Neuron (in vitro differentiated cells): Measurements from ENCODE around the gene YBX3.
"Not testable (repeated sequence)": the region's sequence is repeated elsewhere in the genome, so short reads cannot be mapped to it uniquely, and the experiment has no call there.

Experiments used
- H2AFZ ChIP-seq: one replicate; pipeline ENCODE4 v1.6.1; 2013; ENCODE audit warnings: low read depth, mild to moderate bottlenecking, inconsistent platforms, low read length, moderate library complexity
- H3K27me3 ChIP-seq: one replicate; pipeline ENCODE4 v1.6.1; 2013; ENCODE audit warnings: low read length; ENCODE audit not compliant: insufficient read depth
- H3K36me3 ChIP-seq: one replicate; pipeline ENCODE4 v1.6.1; 2013; ENCODE audit warnings: low read length; ENCODE audit not compliant: insufficient read depth
- H3K4me1 ChIP-seq: one replicate; pipeline ENCODE4 v1.6.1; 2013; ENCODE audit warnings: low read length; ENCODE audit not compliant: insufficient read depth
- H3K4me3 ChIP-seq: 2 replicates; pipeline ENCODE4 v1.5.1; 2013; ENCODE audit warnings: mild to moderate bottlenecking, low read length, moderate library complexity
- H3K9me3 ChIP-seq: one replicate; pipeline ENCODE4 v1.6.1; 2013; ENCODE audit warnings: low read length

YBX3 gene

DNA sequence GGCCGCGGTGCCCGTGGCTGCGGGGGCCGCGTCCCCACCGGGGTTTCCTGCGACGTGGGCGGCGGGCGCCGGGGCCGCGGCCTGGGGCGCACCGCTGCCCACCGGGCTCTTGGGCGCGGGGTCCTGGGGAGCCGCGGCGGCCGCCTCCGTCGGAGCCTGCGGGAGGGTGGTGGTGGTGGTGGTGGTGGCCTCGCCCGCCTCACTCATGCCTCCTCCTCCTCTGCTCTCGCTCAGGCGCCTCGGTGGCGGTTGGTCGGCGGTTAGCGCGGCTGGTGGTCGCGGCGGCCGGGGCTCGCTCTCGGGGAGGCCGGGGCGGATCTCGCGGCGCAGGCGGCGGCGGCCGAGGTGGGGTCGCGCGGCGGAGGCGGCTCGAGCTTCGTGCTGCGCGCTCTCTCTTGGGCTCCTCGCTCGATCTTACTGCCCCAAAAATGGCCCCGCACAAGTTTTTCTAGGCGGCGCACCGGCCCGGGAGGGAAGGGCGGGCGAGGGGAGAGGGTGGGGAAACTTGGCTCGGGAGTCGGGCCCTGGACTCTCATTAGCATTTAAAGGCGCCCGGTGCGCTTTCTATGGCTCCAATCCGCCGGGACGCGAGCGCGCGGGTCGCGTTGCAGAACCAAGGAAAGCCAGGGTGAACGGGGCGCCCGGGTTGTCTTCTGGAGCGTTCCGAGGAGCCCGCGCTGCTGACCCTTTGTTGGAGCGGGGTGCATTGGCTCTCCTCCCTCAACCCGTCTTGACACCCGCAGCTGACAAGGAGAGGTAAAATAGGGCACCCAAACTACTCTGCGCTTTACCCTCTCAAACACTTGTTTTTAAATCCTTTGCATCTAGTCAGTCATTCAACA is at the start of gene YBX3:
YBX3 (minus strand) TSS at position 419 of the 842 bp plus-strand sequence; CDS start at position 207, 212 bp downstream.
- Histone ChIP-seq H3K9me3 (no peaks in the 10 kb centered on the region), H2AFZ (peak within 1 kb of the TSS; percentile 81), H3K27me3 (peaks cover 23% of the 10 kb centered on the region), H3K36me3 (no peaks in the 10 kb centered on the region), H3K4me3 (peak within 1 kb of the TSS; percentile 60), H3K4me1 (peaks cover 21% of the 10 kb centered on the region)

DNA sequence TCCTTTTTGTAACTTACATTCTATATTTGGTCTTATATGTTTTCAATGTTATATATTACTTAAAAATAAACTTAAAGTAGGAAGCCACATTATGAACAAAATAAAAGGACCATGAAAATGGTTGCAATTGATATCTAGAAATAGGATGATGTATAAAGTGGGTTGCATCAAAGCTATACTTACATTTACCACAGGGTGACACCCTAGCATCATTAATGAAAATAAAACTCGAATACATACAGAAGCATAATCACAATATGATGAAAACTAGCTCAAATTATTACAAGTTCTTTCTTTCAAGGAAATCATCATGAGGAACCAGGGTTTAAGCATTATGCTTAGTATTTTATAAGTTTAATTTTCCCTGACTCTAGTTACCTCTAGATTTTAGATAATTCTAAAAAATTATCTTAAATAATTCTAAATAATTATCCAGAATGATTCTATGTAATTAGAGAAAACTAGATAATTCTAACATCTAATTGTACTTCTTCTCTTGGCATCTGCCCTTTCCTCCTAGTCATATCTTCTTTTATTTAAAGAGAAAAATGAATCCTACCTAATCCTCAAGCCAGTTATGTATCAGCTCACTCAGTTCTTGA is 48.1 kb upstream of the YBX3 start:
- H3K9me3 ChIP-seq = no peaks in the 10 kb centered on the region
- H3K27me3 ChIP-seq = no peaks in the 10 kb centered on the region
- H3K36me3 ChIP-seq = no peaks in the 10 kb centered on the region

DNA sequence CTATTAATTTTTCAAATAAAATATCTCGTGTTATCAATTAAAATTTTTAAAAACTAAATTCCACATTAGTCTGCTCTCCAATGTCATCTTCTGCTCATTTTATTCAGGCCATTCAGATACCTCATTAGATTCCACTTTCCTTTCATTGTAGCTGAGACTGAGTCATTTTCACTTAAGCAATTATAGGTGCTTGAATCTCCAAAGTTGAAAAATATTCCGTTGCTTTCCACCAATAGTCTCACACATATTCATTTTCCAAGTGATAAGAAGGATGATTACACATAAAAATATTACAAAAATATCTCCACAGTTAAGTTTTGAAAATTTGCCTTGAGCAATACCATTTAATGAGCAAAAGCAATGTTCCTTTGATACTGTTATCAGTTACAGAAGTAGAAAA is 36.5 kb upstream of the YBX3 start:
- H2AFZ ChIP-seq = no peak overlapping the region
- no peaks in the 10 kb centered on the region for H3K27me3 ChIP-seq
- H3K4me3 ChIP-seq = no peak overlapping the region

More for the DNA sequence above, 48.1 kb upstream of the YBX3 start:
- Histone ChIP-seq H2AFZ (no peak overlapping the region), H3K4me3 (no peak overlapping the region), H3K4me1 (no peaks in the 10 kb centered on the region)

DNA sequence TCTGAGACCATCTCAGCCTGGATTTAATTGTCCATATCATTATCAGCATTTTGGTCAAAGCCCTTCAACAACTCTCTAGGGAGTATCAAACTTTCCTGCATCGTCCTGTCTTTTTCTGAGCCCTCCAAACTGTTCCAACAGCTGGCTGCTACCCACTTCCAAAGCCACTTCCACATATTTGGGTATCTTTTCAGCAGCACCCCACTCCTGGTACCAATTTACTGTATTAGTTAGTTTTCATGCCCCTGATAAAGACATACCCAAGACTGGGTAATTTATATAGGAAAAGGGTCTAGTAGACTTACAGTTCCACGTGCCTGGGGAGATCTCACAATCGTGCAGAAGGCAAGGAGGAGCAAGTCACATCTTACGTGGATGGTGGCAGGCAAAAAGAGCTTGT is 33.1 kb upstream of the YBX3 start:
- no peaks in the 10 kb centered on the region for H3K27me3 ChIP-seq
- no peak overlapping the region for H2AFZ ChIP-seq
- H3K36me3 ChIP-seq = no peaks in the 10 kb centered on the region
- no peaks in the 10 kb centered on the region for H3K9me3 ChIP-seq
- H3K4me3 ChIP-seq = no peak overlapping the region
- H3K4me1 ChIP-seq = no peaks in the 10 kb centered on the region

More for the DNA sequence above, 36.5 kb upstream of the YBX3 start:
- Histone ChIP-seq H3K9me3 (no peaks in the 10 kb centered on the region), H3K36me3 (no peaks in the 10 kb centered on the region), H3K4me1 (no peaks in the 10 kb centered on the region)

DNA sequence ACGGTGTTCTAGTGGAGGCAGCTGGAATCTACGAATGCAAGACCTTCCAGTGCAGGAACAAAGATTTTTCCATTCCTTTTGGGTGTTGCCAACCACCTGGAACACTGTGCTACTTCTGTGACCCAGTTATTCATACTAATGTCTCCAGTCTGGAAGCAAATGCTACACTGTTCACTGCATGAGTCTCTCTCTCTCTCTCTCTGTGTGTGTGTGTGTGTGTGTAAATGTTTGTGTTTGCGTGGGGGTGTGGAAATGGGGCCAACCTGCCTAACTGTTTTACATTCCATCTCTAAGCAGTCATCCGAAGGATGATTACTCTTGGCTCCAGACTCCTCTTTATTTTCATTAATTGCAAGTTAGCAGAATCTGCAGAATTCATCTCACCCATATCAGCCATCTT is 29.9 kb upstream of the YBX3 start:
- no peaks in the 10 kb centered on the region for H3K9me3 ChIP-seq
- H3K36me3 ChIP-seq = no peaks in the 10 kb centered on the region
- peaks cover 4% of the 10 kb centered on the region for H3K27me3 ChIP-seq
- no peak overlapping the region for H2AFZ ChIP-seq
- H3K4me1 ChIP-seq = peaks cover 4% of the 10 kb centered on the region
- H3K4me3 ChIP-seq = no peak overlapping the region

DNA sequence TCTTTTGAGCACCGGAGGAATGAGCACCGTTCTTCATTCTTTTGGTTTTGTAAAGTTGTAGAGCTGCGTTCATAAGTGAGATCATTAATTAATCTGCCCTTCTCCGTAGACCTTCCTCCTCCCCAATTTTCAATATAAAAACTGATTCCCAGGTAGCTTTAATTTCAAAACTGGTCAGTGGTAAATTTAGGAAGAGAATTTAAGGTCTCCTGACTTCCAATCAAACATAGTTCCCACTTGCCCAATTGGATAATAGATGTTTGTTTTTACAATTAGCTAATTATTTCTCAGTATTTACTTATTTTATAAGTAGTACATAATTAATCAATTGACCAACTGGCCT is 27.2 kb upstream of the YBX3 start:
- Histone ChIP-seq H3K4me3 (no peak overlapping the region), H3K27me3 (peaks cover 4% of the 10 kb centered on the region), H3K9me3 (no peaks in the 10 kb centered on the region), H3K4me1 (peaks cover 4% of the 10 kb centered on the region), H2AFZ (no peak overlapping the region), H3K36me3 (no peaks in the 10 kb centered on the region)

DNA sequence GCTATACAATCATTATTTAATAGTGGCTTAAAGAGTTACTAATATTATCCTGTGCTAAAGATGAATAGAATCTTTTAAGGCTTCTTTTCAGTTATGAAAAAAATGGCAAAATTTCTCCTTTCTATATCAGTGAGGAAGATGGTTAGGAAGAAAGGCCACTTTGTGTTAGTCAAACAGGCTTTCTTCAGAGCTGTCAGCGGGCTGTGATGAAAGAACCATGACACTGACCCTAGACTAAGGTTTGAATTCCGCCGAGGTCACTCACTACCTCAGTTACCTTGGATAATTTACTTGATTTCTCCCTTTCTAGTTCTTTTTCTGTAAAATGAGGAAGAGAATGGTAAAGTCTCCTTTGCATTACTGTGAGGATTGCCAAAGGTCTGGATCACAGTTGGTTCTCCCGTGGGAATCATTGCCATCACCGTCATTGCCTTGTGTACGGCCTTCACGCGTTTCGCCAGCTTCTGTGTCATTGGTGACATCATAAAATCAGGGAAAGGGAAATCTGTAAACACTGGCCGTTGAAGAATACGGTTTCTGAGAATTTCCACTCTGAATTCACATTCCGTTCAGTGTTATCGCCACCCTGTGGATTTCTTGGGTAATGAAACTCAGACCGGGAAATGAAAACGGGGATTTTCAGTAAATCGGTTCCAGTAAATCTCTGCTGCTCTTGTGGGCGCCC is 26.7 kb upstream of the YBX3 start:
- peak overlapping the region; percentile 44 for H3K4me3 ChIP-seq
- peaks cover 4% of the 10 kb centered on the region for H3K27me3 ChIP-seq
- H2AFZ ChIP-seq = peak overlapping the region; percentile 66
- H3K9me3 ChIP-seq = no peaks in the 10 kb centered on the region
- peaks cover 4% of the 10 kb centered on the region for H3K4me1 ChIP-seq
- H3K36me3 ChIP-seq = no peaks in the 10 kb centered on the region

DNA sequence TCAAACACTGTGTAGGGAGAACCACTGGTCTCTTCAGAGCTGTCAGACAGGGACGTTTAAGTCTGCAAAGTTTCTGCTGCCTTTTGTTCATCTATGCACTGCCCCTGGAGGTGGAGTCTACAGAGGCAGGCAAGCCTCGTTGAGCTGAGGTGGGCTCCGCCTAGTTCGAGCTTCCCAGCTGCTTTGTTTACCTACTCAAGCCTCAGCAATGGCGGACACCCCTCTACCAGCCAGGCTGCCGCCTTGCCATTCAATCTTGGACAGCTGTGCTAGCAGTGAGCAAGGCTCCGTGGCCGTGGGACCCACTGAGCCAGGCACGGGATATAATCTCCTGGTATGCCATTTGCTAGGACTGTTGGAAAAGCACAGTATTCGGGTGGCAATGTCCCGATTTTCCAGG is 24.6 kb upstream of the YBX3 start:
- Histone ChIP-seq H3K4me1 (peaks cover 4% of the 10 kb centered on the region), H3K36me3 (no peaks in the 10 kb centered on the region), H2AFZ (no peak overlapping the region), H3K4me3 (no peak overlapping the region), H3K9me3 (no peaks in the 10 kb centered on the region), H3K27me3 (peaks cover 4% of the 10 kb centered on the region)

DNA sequence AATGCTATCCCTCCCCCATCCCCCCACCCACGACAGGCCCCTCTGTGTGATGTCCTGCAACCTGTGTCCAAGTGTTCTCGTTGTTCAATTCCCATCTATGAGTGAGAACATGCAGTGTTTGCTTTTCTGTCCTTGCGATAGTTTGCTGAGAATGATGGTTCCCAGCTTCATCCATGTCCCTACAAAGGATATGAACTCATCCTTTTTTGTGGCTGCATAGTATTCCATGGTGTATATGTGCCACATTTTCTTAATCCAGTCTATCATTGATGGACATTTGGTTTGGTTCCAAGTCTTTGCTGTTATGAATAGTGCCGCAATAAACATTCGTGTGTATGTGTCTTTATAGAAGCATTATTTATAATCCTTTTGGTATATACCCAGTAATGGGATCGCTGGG is 20.3 kb upstream of the YBX3 start:
- not testable (repeated sequence) for H3K36me3 ChIP-seq, H3K4me1 ChIP-seq, H2AFZ ChIP-seq, H3K9me3 ChIP-seq, H3K4me3 ChIP-seq, H3K27me3 ChIP-seq

DNA sequence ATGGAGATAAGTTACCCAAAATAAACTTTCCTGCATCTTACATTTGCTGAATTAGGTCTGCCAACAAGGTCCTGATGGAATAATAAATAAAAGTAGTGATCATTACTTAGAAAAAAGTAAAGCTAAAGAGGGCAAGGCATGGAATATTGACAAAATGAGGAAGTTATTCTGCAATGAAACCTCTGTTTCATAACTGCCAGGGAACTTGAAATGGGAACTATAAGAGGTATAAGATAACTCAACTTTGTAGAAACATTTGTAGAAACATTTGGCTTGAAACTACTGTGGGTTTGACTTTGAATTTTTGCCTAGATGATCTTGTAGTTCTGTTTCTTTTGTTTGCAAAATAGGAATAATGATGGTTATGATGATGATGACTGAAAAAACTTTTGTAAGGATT is 18.7 kb upstream of the YBX3 start:
- Histone ChIP-seq H3K9me3 (no peaks in the 10 kb centered on the region), H3K27me3 (peaks cover 2% of the 10 kb centered on the region), H3K4me1 (no peaks in the 10 kb centered on the region), H3K4me3 (no peak overlapping the region), H2AFZ (no peak overlapping the region), H3K36me3 (no peaks in the 10 kb centered on the region)

DNA sequence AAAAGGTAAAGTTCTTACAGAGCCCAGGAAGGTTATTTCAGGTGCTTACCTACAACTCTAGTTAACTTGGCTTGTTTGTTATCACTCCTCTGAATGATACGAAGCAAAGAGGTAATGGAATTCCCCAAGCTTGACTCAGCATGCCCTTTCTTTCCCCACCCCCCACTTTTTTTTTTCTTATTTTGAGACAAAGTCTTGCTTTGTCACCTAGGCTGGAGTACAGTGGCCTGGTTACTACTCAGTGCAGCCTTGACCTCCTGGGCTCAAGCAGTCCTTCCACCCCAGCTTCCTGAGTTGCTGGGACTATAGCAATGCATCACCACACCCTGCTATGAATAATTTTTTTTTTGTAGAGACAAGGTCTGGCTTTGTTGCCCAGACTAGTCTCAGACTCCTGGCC is 17.1 kb upstream of the YBX3 start:
- Histone ChIP-seq H3K27me3 (peaks cover 2% of the 10 kb centered on the region), H3K36me3 (no peaks in the 10 kb centered on the region), H2AFZ (no peak overlapping the region), H3K9me3 (no peaks in the 10 kb centered on the region), H3K4me3 (no peak overlapping the region), H3K4me1 (no peaks in the 10 kb centered on the region)

DNA sequence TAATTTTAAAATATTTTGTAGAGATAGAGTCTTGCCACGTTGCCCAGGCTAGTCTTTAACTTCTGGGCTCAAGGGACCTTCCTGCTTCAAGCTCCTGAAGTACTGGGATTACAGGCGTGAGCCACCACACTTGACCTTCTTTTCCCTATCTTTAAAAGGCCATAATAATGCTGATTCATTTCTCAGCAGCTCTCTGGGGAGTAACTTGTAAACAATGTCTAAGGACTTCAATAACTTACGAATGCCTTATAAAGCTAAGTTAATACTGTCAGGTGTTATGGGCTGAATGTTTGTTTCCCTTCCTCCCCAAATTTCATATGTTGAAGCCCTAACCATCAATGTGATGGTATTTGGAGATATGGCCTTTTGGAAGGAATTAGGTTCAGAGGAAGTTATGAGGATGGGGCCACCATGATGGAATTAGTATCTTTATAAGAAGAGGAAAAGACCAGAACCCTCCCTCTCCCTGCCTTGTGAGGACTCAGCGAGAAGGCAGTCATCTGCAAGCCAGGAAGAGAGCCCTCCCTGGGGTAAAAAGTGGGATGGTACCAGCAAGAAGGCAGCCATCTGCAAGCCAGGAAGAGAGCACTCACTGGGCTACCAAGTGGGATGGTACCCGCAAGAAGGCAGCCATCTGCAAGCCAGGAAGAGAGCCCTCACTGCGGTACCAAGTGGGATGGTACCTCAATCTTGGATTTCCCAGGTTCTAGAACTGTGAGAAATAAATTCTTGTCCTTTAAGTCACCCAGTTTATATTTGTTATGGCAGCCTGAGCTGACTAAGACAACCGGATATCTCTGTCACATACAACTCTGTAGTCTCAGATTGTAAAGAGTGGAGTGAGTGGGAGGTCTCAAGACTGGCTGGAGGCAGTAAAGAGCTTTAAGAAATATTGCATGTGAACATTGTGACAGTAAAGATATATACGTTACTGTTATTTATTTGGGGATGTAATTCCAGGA is 16.3 kb upstream of the YBX3 start:
- no peaks in the 10 kb centered on the region for H3K36me3 ChIP-seq
- H3K27me3 ChIP-seq = peaks cover 2% of the 10 kb centered on the region
- H2AFZ ChIP-seq = no peak overlapping the region
- no peaks in the 10 kb centered on the region for H3K9me3 ChIP-seq
- H3K4me3 ChIP-seq = no peak overlapping the region
- H3K4me1 ChIP-seq = no peaks in the 10 kb centered on the region
